GM12892 (cell line): ENCODE results near the gene MTCL1.

Experiments used
- POLR2A ChIP-seq: IDR thresholded peaks from 2 replicates; pipeline ENCODE4 v1.6.1; 2011; ENCODE audit warnings: low read depth, low read length, control low read depth
- POLR2AphosphoS5 ChIP-seq: IDR thresholded peaks from 2 replicates; pipeline ENCODE4 v1.6.1; 2011; ENCODE audit warnings: low read depth, low read length, control low read depth
- TAF1 ChIP-seq: IDR thresholded peaks from 2 replicates; pipeline ENCODE4 v1.6.1; 2011; ENCODE audit warnings: low read depth, mild to moderate bottlenecking, control low read depth, low read length, borderline replicate concordance

DNA sequence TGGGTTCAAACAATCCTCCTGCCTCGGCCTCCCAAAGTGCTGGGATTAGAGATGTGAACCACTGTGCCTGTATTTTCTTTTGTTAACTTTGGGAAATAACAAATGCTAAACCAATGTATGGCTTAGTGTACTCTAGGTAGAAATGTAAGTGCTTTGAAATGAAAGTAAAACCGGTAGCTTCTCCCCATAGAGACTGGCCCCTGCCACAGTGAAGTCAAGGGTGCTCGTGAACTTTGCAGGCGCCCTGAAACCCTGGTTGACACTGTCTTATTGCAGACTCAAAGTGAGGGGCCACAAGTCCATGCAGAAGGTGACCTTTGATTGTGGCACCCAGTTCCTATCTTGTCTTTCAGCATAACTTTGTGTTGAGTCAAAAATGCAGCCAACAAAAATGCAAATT lies 24.2 kb upstream of the MTCL1 start:
- TF ChIP-seq POLR2A (no peak), POLR2AphosphoS5 (no peak), TAF1 (no peak)
